HepG2 (cell line): ENCODE data around the gene CLBA1. TPM values are rescaled to one million over a fixed set of nuclear protein-coding genes. Genes with fewer than 3 reads are reported as not detected.

Experiments used
- ATAC-seq: fragments of 200-7000 bp; cut with Tn5 transposase; 3 replicates; pipeline ENCODE4 v1.9.1; 2020; ENCODE audit warnings: mild to moderate bottlenecking, moderate library complexity
- BruUV-seq: library from RNA; stranded (reverse); fragments of 400-500 nt; replicated peaks from 2 replicates; lab custom pipeline; 2021; lab: Mats Ljungman, UMichigan
- CTCF ChIA-PET: fragments of 300-600 bp; formaldehyde crosslinking; extraction: SDS; loops from one replicate; lab custom pipeline; 2021; ENCODE audit warnings: low total read pairs, inconsistent platforms, low intra/inter-chr PET ratio; lab: Yijun Ruan, JAX
- POLR2A ChIA-PET: fragments of 350-600 bp; sonication (Branson Sonifier 250); formaldehyde crosslinking; loops from one replicate; lab custom pipeline; 2020; ENCODE audit warnings: antibody characterized with exemption, inconsistent platforms; lab: Yijun Ruan, JAX
- DNase-seq: peaks from one replicate; pipeline ENCODE4 v3.0.0-alpha.2; 2015; ENCODE audit warnings: low spot score
- FAIRE-seq: peaks from 3 replicates; lab custom pipeline; 2011; peaks lifted over from hg19 to GRCh38; lab: Jason Lieb, UNC
- H2AFZ ChIP-seq: one replicate; pipeline ENCODE4 v1.6.1; 2011; ENCODE audit warnings: low read length, inconsistent platforms
- H3K27ac ChIP-seq: fragments of 300-600 bp; 3 replicates; pipeline ENCODE4 v1.8.0; 2011; ENCODE audit warnings: mixed run types, mild to moderate bottlenecking, mixed read lengths, low read length, inconsistent platforms; ENCODE audit not compliant: insufficient read depth; ENCODE audit errors: extremely low read length
- H3K27me3 ChIP-seq, 2 experiments: fragments of 200-600 bp in 1 of 2; 2 replicates in 1 of 2; 3 replicates in 1 of 2; pipeline versions ENCODE4 v1.6.0 to v1.8.0; 2011; ENCODE audit warnings: low read length in 2 of 2, mild to moderate bottlenecking in 2 of 2, moderate library complexity in 2 of 2, inconsistent platforms in 1 of 2; ENCODE audit not compliant: insufficient read depth in 2 of 2, control insufficient read depth in 1 of 2
- H3K36me3 ChIP-seq, 2 experiments: fragments of 200-600 bp in 1 of 2; replicated peaks in 1 of 2; 2 replicates in 1 of 2; 3 replicates in 1 of 2; pipeline versions ENCODE4 v1.5.1 to v1.8.0; 2011; ENCODE audit warnings: low read length in 2 of 2, inconsistent platforms in 1 of 2; ENCODE audit not compliant: insufficient read depth in 2 of 2, control insufficient read depth in 1 of 2
- H3K4me1 ChIP-seq: 2 replicates; pipeline ENCODE4 v1.5.1; 2012; ENCODE audit warnings: low read length, inconsistent platforms; ENCODE audit not compliant: insufficient read depth
- H3K4me2 ChIP-seq: 2 replicates; pipeline ENCODE4 v1.6.0; 2011; ENCODE audit warnings: low read depth, low read length, inconsistent platforms
- H3K4me3 ChIP-seq, 3 experiments: fragments of 200-600 bp in 1 of 3; sonication (generic), shearing (Covaris generic) in 1 of 3; replicated peaks in 1 of 3; 2 replicates each; pipeline ENCODE4 v1.5.1; 2011 to 2016; ENCODE audit warnings: low read length in 3 of 3, inconsistent platforms in 2 of 3, low read depth in 2 of 3, mild to moderate bottlenecking in 2 of 3, control low read depth in 1 of 3, mixed read lengths in 1 of 3; ENCODE audit not compliant: insufficient read depth in 1 of 3
- H3K79me2 ChIP-seq: one replicate; pipeline ENCODE4 v1.6.1; 2011; ENCODE audit warnings: low read length, inconsistent platforms; ENCODE audit not compliant: insufficient read depth
- H3K9ac ChIP-seq: 2 replicates; pipeline ENCODE4 v1.6.0; 2011; ENCODE audit warnings: mild to moderate bottlenecking, low read depth, low read length, inconsistent platforms; ENCODE audit not compliant: insufficient read depth
- H3K9me3 ChIP-seq: 2 replicates; pipeline ENCODE4 v1.5.1; 2012; ENCODE audit warnings: mild to moderate bottlenecking, low read length
- H4K20me1 ChIP-seq: 2 replicates; pipeline ENCODE4 v1.6.0; 2011; ENCODE audit warnings: inconsistent platforms, mild to moderate bottlenecking, low read length, moderate library complexity; ENCODE audit not compliant: insufficient read depth
- HMGA1 ChIP-seq: sonication (generic); formaldehyde crosslinking; conservative IDR thresholded peaks from 2 replicates; pipeline ENCODE4 v1.4.0; 2020; ENCODE audit warnings: missing genetic modification reagents
- KLF13 ChIP-seq: sonication (generic); formaldehyde crosslinking; IDR thresholded peaks from 2 replicates; pipeline ENCODE4 v1.4.0; 2020; ENCODE audit warnings: mild to moderate bottlenecking, missing genetic modification reagents
- KLF15 ChIP-seq: sonication (generic); formaldehyde crosslinking; IDR thresholded peaks from 2 replicates; pipeline ENCODE4 v1.8.1; 2023; ENCODE audit warnings: borderline replicate concordance, mild to moderate bottlenecking, inconsistent platforms, missing genetic modification reagents, mixed read lengths
- NCOR1 ChIP-seq: fragments of 200-600 bp; sonication (generic); IDR thresholded peaks from 2 replicates; pipeline ENCODE4 v1.7.0; 2017; ENCODE audit warnings: antibody characterized with exemption, low read length, borderline replicate concordance
- NFKB2 ChIP-seq: sonication (generic); formaldehyde crosslinking; IDR thresholded peaks from 2 replicates; pipeline ENCODE4 v1.4.0; 2020; ENCODE audit warnings: missing genetic modification reagents, borderline replicate concordance
- SSRP1 ChIP-seq: IDR thresholded peaks from 2 replicates; pipeline ENCODE4 v1.6.1; 2016; ENCODE audit warnings: control low read depth
- SYNCRIP ChIP-seq: fragments of 200-400 bp; formaldehyde crosslinking; IDR thresholded peaks from 2 replicates; pipeline ENCODE4 v1.6.1; 2018; ENCODE audit warnings: mild to moderate bottlenecking, low read depth, low read length; ENCODE audit not compliant: insufficient read depth
- WIZ ChIP-seq: sonication (generic); formaldehyde crosslinking; IDR thresholded peaks from 2 replicates; pipeline ENCODE4 v1.5.1; 2020; ENCODE audit warnings: mild to moderate bottlenecking, missing genetic modification reagents
- ZBTB8A ChIP-seq: sonication (generic); formaldehyde crosslinking; IDR thresholded peaks from 2 replicates; pipeline ENCODE4 v1.4.0; 2020; ENCODE audit warnings: mild to moderate bottlenecking, low read depth, missing genetic modification reagents, borderline replicate concordance
- ZMAT3 ChIP-seq: sonication (generic); formaldehyde crosslinking; conservative IDR thresholded peaks from 2 replicates; pipeline ENCODE4 v1.7.0; 2021; ENCODE audit warnings: missing genetic modification reagents
- ZNF343 ChIP-seq: sonication (generic); formaldehyde crosslinking; IDR thresholded peaks from 2 replicates; pipeline ENCODE4 v1.4.0; 2020; ENCODE audit warnings: mild to moderate bottlenecking, missing genetic modification reagents
- ZNF563 ChIP-seq: sonication (generic); formaldehyde crosslinking; IDR thresholded peaks from 2 replicates; pipeline ENCODE4 v1.8.0; 2022; ENCODE audit warnings: mild to moderate bottlenecking, moderate library complexity, missing genetic modification reagents
- ZNF674 ChIP-seq: sonication (generic); formaldehyde crosslinking; IDR thresholded peaks from 2 replicates; pipeline ENCODE4 v1.5.0; 2020; ENCODE audit warnings: low read depth, mild to moderate bottlenecking, missing genetic modification reagents
- ZNF775 ChIP-seq: sonication (generic); formaldehyde crosslinking; IDR thresholded peaks from 2 replicates; pipeline ENCODE4 v1.4.0; 2020; ENCODE audit warnings: missing genetic modification reagents, mild to moderate bottlenecking, moderate library complexity, borderline replicate concordance
- WGBS: methylation state at CpG from one replicate; pipeline ENCODE4 v1.1.6; 2017; ENCODE audit warnings: low lambda C conversion rate; 5-methylcytosine and 5-hydroxymethylcytosine counted together
- in situ Hi-C: cut with HindIII; loops from 2 replicates; pipeline ENCODE4 v1.10.0; 2017; ENCODE audit warnings: low pct_unique_long_range_greater_than_20kb; ENCODE audit not compliant: extremely low pct_ligation_motif_present
- intact Hi-C: fragments of 100-400 bp; cut with micrococcal nuclease; formaldehyde crosslinking; loops from one replicate; pipeline ENCODE4 v1.10.0; 2022; ENCODE audit not compliant: unreplicated experiment
- polyA plus RNA-seq, 8 experiments: library from polyadenylated mRNA; depleted of rRNA in 3 of 8; stranded (reverse) in 7 of 8; unstranded in 1 of 8; fragments of >200 nt; fragmentation: Illumina TruSeq in 4 of 8; extraction: Trizol in 4 of 8; gene quantifications; 2 replicates each; pipeline versions ENCODE4 v1.2.1 to v1.2.3, GENCODE V29; 2011 to 2016; ENCODE audit warnings: low read depth in 4 of 8, missing spikeins in 1 of 8, mixed read lengths in 1 of 8; ENCODE audit not compliant: insufficient read depth in 1 of 8
- total RNA-seq, 5 experiments: library from RNA; depleted of rRNA; stranded (reverse); fragments of >200 nt; fragmentation: Illumina TruSeq; extraction: Trizol; gene quantifications; 2 replicates each; pipeline ENCODE4 v1.2.3, GENCODE V29; 2016; ENCODE audit warnings: low read depth in 1 of 5
- TF ChIP-seq, protein P1 (sequence below): sonication (generic); formaldehyde crosslinking; IDR thresholded peaks from 2 replicates; pipeline ENCODE4 v1.4.0; 2020; ENCODE audit warnings: missing genetic modification reagents, borderline replicate concordance
- TF ChIP-seq, protein P2 (sequence below): sonication (generic); formaldehyde crosslinking; IDR thresholded peaks from 2 replicates; pipeline ENCODE4 v1.8.1; 2023; ENCODE audit warnings: missing genetic modification reagents, inconsistent platforms, borderline replicate concordance
- TF ChIP-seq, protein P3 (sequence below): sonication (generic); formaldehyde crosslinking; IDR thresholded peaks from 2 replicates; pipeline ENCODE4 v1.4.0; 2020; ENCODE audit warnings: missing genetic modification reagents; ENCODE audit errors: not compliant biosample characterization

Gene CLBA1
- total and polyA plus RNA-seq, 2 of the 13 experiments (the other 11 are each of a cell fraction or from before 2014, with no cell fraction given): 1.2 to 1.4 TPM

DNA sequence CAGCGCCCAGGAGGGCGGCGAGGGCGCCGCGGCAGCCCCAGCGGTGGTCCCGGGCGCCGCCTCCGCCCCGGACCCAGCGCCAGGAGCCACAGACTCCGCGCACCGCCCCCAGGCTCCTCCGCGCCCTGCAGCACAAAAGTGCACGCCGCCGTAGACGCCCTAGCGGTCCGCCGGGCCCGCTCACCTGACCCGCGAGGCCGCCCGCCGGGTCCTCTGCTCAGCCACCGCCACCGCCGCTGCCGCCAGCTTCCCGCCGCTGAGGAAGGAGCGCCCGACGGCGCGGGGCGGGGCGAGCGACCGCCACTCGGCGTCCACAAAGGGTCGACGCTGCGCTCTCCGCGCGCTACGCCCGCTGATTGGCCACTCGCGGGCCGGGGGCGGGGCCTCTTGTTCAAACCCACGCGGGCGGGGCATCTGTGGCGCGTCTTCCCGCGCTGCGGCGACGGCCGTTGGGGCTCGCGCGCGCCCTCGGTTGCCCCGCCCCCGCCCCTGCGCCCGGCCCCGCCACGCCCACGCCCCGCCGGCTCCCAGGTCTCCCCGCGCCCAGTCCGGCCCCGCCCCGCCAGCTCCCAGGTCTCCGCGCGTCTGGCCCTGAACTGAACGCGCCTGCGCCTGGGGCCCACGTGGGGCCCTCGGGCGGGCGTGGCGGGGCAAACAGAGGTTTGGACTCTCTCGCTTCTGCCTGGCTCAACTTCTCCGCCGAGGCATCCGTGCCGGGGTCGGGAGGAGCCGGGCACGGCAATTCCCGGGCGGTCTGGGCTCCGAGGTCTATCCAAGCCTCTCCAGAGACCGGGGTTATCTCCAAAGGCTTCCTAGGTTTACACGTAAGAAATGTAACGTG lies 35.4 kb downstream of the CLBA1 start, which contains the start of gene CDCA4:
TSS of gene CDCA4 (minus strand) at position 269 of the 841 bp plus-strand sequence. CDS start 9,154 bp downstream, outside the sequence.
- Histone ChIP-seq H3K9me3 (no peaks in the 10 kb centered on the region), H3K27me3 (no peaks in the 10 kb centered on the region; a peak in 1 of 5 replicates), H4K20me1 (peaks cover 14% of the 10 kb centered on the region), H3K4me1 (peaks cover 62% of the 10 kb centered on the region), H3K36me3 (peaks cover 0 to 3% of the 10 kb centered on the region in 2 experiments; a peak in 2 of 5 replicates), H3K4me3 (peak within 1 kb of the TSS; percentile 69 to 86 (median 81)), H3K4me2 (peak within 1 kb of the TSS; percentile 98), H3K9ac (peak within 1 kb of the TSS; percentile 87), H2AFZ (peak within 1 kb of the TSS; percentile 48), H3K79me2 (peaks cover 48% of the 10 kb centered on the region), H3K27ac (peak within 1 kb of the TSS; percentile 74)
- ChIA-PET CTCF (interaction anchor here (3.6 kb wide), 1 partner anchor 24 kb away, joined by 20 read pairs; no protein-coding TSS in a partner anchor), POLR2A (interaction anchor here (0.6 to 3.6 kb wide), 10 partner anchors 18 to 355 kb away, joined by 3 to 18 read pairs (median 5); partner anchors contain the start of genes CLBA1, SIVA1 and ZBTB42)
- in situ Hi-C loops: no loop called here
- no TSS peak for BruUV-seq
- peak; percentile 88 for DNase-seq
- no peak for FAIRE-seq
- under 1% methylated on average over 30 of the region's 115 CpGs for WGBS
- peak; percentile 91 for ATAC-seq
- intact Hi-C loops: loop anchor here (2.0 to 5.0 kb wide), 2 partner anchors 24 to 44 kb away; partner anchors contain the start of gene AHNAK2
- no peak for TF ChIP-seq SSRP1
- peak; percentile 63; the same call in 1 of the 2 replicates for TF ChIP-seq NFKB2
- TF ChIP-seq ZNF563 (CRISPR knock-in tag): peak; percentile 59
- TF ChIP-seq KLF15 (CRISPR knock-in tag): no peak
- no peak for TF ChIP-seq WIZ
- TF ChIP-seq NCOR1: no peak
- TF ChIP-seq ZNF775 (CRISPR knock-in tag): no peak
- TF ChIP-seq, protein P1, sequence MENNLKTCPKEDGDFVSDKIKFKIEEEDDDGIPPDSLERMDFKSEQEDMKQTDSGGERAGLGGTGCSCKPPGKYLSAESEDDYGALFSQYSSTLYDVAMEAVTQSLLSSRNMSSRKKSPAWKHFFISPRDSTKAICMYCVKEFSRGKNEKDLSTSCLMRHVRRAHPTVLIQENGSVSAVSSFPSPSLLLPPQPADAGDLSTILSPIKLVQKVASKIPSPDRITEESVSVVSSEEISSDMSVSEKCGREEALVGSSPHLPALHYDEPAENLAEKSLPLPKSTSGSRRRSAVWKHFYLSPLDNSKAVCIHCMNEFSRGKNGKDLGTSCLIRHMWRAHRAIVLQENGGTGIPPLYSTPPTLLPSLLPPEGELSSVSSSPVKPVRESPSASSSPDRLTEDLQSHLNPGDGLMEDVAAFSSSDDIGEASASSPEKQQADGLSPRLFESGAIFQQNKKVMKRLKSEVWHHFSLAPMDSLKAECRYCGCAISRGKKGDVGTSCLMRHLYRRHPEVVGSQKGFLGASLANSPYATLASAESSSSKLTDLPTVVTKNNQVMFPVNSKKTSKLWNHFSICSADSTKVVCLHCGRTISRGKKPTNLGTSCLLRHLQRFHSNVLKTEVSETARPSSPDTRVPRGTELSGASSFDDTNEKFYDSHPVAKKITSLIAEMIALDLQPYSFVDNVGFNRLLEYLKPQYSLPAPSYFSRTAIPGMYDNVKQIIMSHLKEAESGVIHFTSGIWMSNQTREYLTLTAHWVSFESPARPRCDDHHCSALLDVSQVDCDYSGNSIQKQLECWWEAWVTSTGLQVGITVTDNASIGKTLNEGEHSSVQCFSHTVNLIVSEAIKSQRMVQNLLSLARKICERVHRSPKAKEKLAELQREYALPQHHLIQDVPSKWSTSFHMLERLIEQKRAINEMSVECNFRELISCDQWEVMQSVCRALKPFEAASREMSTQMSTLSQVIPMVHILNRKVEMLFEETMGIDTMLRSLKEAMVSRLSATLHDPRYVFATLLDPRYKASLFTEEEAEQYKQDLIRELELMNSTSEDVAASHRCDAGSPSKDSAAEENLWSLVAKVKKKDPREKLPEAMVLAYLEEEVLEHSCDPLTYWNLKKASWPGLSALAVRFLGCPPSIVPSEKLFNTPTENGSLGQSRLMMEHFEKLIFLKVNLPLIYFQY (CRISPR knock-in tag): no peak
- TF ChIP-seq ZBTB8A (CRISPR knock-in tag): no peak
- TF ChIP-seq, protein P2, sequence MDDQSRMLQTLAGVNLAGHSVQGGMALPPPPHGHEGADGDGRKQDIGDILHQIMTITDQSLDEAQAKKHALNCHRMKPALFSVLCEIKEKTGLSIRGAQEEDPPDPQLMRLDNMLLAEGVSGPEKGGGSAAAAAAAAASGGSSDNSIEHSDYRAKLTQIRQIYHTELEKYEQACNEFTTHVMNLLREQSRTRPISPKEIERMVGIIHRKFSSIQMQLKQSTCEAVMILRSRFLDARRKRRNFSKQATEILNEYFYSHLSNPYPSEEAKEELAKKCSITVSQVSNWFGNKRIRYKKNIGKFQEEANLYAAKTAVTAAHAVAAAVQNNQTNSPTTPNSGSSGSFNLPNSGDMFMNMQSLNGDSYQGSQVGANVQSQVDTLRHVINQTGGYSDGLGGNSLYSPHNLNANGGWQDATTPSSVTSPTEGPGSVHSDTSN (CRISPR knock-in tag): no peak
- TF ChIP-seq HMGA1 (CRISPR knock-in tag): no peak
- TF ChIP-seq ZNF343: no peak
- TF ChIP-seq KLF13 (CRISPR knock-in tag): no peak
- no peak for TF ChIP-seq SYNCRIP
- no peak for TF ChIP-seq ZNF674
- TF ChIP-seq, protein P3, sequence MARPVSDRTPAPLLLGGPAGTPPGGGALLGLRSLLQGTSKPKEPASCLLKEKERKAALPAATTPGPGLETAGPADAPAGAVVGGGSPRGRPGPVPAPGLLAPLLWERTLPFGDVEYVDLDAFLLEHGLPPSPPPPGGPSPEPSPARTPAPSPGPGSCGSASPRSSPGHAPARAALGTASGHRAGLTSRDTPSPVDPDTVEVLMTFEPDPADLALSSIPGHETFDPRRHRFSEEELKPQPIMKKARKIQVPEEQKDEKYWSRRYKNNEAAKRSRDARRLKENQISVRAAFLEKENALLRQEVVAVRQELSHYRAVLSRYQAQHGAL: no peak
- peak; percentile 20; the same call in 1 of the 2 replicates for TF ChIP-seq ZMAT3 (CRISPR knock-in tag)
